A673 (cell line): Measurements from ENCODE around the gene TTC28. TPM values are rescaled to one million over a fixed set of nuclear protein-coding genes. Genes with fewer than 3 reads are reported as not detected.

Source experiments
- BruUV-seq: library from RNA; stranded (reverse); fragments of 400-500 nt; replicated peaks from 2 replicates; lab custom pipeline; 2021; lab: Mats Ljungman, UMichigan
- CTCF ChIA-PET: fragments of 300-600 bp; sonication (Branson Sonifier 250); formaldehyde crosslinking; loops from one replicate; lab custom pipeline; 2022; ENCODE audit warnings: antibody characterized with exemption; lab: Charles Lee
- POLR2A ChIA-PET: fragments of 300-600 bp; sonication (Branson Sonifier 250); formaldehyde crosslinking; loops from one replicate; lab custom pipeline; 2022; ENCODE audit warnings: antibody characterized with exemption; ENCODE audit not compliant: low non-redundant PET; lab: Charles Lee
- DNase-seq: peaks from one replicate; pipeline ENCODE4 v3.0.0-alpha.2; 2015; ENCODE audit warnings: low spot score
- H3K27ac ChIP-seq: fragments of 200-600 bp; sonication (generic); 2 replicates; pipeline ENCODE4 v1.5.1; 2016; ENCODE audit warnings: mixed run types, low read depth, mild to moderate bottlenecking, mixed read lengths, antibody characterized with exemption, low read length; ENCODE audit not compliant: poor library complexity, severe bottlenecking
- H3K27me3 ChIP-seq: fragments of 200-600 bp; sonication (generic); replicated peaks from 2 replicates; pipeline ENCODE4 v1.6.1; 2017; ENCODE audit warnings: mixed run types, low read depth, mild to moderate bottlenecking, mixed read lengths, antibody characterized with exemption, low read length; ENCODE audit not compliant: insufficient read depth, poor library complexity
- H3K36me3 ChIP-seq: fragments of 200-600 bp; sonication (generic); 2 replicates; pipeline ENCODE4 v1.6.1; 2016; ENCODE audit warnings: mixed run types, mild to moderate bottlenecking, mixed read lengths, antibody characterized with exemption, low read length; ENCODE audit not compliant: insufficient read depth, poor library complexity, severe bottlenecking
- H3K4me1 ChIP-seq: fragments of 200-600 bp; sonication (generic); 2 replicates; pipeline ENCODE4 v1.6.1; 2017; ENCODE audit warnings: mixed run types, mild to moderate bottlenecking, mixed read lengths, antibody characterized with exemption, low read length; ENCODE audit not compliant: insufficient read depth, poor library complexity, severe bottlenecking
- H3K4me3 ChIP-seq: fragments of 200-600 bp; sonication (generic); 2 replicates; pipeline ENCODE4 v1.5.1; 2016; ENCODE audit warnings: low read depth, mixed run types, mild to moderate bottlenecking, mixed read lengths, low read length; ENCODE audit not compliant: poor library complexity, severe bottlenecking
- H3K9me3 ChIP-seq: fragments of 200-600 bp; sonication (generic); 2 replicates; pipeline ENCODE4 v1.6.1; 2016; ENCODE audit warnings: mixed run types, low read depth, mild to moderate bottlenecking, mixed read lengths, antibody characterized with exemption, low read length; ENCODE audit not compliant: poor library complexity, severe bottlenecking
- CTCF ChIP-seq: fragments of 300-800, 200-600 bp; sonication (generic); conservative IDR thresholded peaks from 2 replicates; pipeline ENCODE4 v1.5.1; 2017; ENCODE audit warnings: low read depth, mild to moderate bottlenecking, antibody characterized with exemption, low read length, moderate library complexity, mixed read lengths
- EZH2 ChIP-seq: fragments of 200-600 bp; sonication (generic); IDR thresholded peaks from 2 replicates; pipeline ENCODE4 v1.6.1; 2017; ENCODE audit warnings: borderline replicate concordance, low read depth, mild to moderate bottlenecking, mixed read lengths, antibody characterized with exemption, low read length; ENCODE audit not compliant: poor library complexity, severe bottlenecking
- intact Hi-C: fragments of 100-400 bp; cut with micrococcal nuclease; formaldehyde crosslinking; loops from one replicate; pipeline ENCODE4 v1.10.0; 2022; ENCODE audit not compliant: unreplicated experiment
- total RNA-seq: library from RNA; stranded (reverse); gene quantifications from 2 replicates; pipeline ENCODE4 v1.2.3, GENCODE V29; 2021

TTC28 gene
- total RNA-seq, 1 experiment from 2014 or later, result 48.7 TPM

- ChIA-PET POLR2A (no interaction called here), CTCF (no interaction called here)
- no peaks in the 10 kb centered on the region for H3K27me3 ChIP-seq
- intact Hi-C loops, result no loop called here
- no peak overlapping the region for H3K4me3 ChIP-seq
- no peak for DNase-seq
- no peak overlapping the region for H3K27ac ChIP-seq
- TF ChIP-seq CTCF (no peak), EZH2 (no peak)
- peaks cover 19% of the 10 kb centered on the region for H3K4me1 ChIP-seq
- no TSS peak for BruUV-seq
- H3K36me3 ChIP-seq, result no peaks in the 10 kb centered on the region
- H3K9me3 ChIP-seq, result no peaks in the 10 kb centered on the region
Measured at GRCh38 chr22:28407645-28408044, 272.0 kb downstream of the TTC28 start.

- POLR2A ChIA-PET, result no interaction called here
- BruUV-seq, result no TSS peak
Measured at GRCh38 chr22:28406246-28406645, 273.4 kb downstream of the TTC28 start.

GRCh38 chr22:28405588-28405987 is 274.1 kb downstream of the TTC28 start:
- ChIA-PET POLR2A (no interaction called here), CTCF (no interaction called here)
- intact Hi-C loops, result no loop called here
- Histone ChIP-seq H3K27me3 (no peaks in the 10 kb centered on the region), H3K4me3 (no peak overlapping the region), H3K36me3 (no peaks in the 10 kb centered on the region), H3K4me1 (peaks cover 18% of the 10 kb centered on the region), H3K27ac (no peak overlapping the region), H3K9me3 (no peaks in the 10 kb centered on the region)
- no TSS peak for BruUV-seq
- no peak for DNase-seq
- TF ChIP-seq EZH2 (no peak), CTCF (no peak)

More at GRCh38 chr22:28406246-28406645, 273.4 kb downstream of the TTC28 start:
- no peaks in the 10 kb centered on the region for H3K9me3 ChIP-seq
- DNase-seq, result no peak
- intact Hi-C loops, result no loop called here
- TF ChIP-seq EZH2 (no peak), CTCF (no peak)
- peaks cover 19% of the 10 kb centered on the region for H3K4me1 ChIP-seq
- no peak overlapping the region for H3K27ac ChIP-seq
- no peaks in the 10 kb centered on the region for H3K27me3 ChIP-seq
- no peak overlapping the region for H3K4me3 ChIP-seq
- no peaks in the 10 kb centered on the region for H3K36me3 ChIP-seq
- CTCF ChIA-PET, result no interaction called here
